GM18909 (cell line): Measurements from ENCODE around the gene NUP188.

Experiments
- ATAC-seq: cut with Tn5 transposase; IDR thresholded peaks from one replicate; pipeline ENCODE4 v1.9.1; 2021; ENCODE audit warnings: mild to moderate bottlenecking; ENCODE audit not compliant: unreplicated experiment, poor library complexity

The NUP188 gene

GRCh38 chr9:128913048-128913900 lies 34.2 kb upstream of the NUP188 start:
- no peak for ATAC-seq

DNA sequence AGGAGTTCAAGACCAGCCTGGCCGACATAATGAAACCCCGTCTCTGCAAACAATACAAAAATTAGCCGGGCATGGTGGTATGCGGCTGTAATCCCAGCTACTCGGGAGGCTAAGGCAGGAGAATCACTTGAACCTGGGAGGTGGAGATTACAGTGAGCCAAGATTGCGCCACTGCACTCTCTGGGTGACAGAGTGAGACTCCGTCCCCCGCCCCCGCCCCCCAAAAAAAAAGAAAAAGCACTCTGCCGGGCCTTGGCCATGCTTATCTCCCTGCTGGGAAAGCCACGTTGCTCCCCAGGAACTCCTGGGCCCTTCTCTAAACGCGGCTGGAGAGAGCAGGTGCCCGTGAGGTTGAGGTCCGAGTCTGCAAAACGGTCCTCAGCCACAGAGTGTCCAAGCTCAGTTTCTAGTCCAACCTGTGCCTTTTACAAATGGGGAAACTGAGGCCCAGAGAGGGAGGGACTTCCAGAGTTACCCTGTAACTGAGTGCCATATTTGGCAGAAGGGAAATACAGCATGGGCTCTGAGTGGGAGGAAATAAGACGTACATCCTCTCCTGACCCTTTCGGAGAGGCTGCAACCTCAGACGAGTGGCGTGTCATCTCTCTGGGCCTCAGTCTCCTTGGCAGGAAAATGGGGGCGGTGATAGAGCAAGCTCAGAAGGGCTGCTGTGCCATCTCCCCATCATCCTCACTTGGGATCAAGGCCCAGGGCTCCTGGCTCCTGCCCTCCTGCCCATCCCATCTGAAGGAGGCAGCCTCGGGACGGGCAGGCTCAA lies 33.3 kb upstream of the NUP188 start:
- no peak for ATAC-seq

- no peak for ATAC-seq
Observed at GRCh38 chr9:128916204-128916603, 31.3 kb upstream of the NUP188 start.

- no peak for ATAC-seq
Observed at GRCh38 chr9:128916745-128917144, 30.8 kb upstream of the NUP188 start.

- ATAC-seq = no peak
Observed at GRCh38 chr9:128917151-128917849, 30.2 kb upstream of the NUP188 start.

DNA sequence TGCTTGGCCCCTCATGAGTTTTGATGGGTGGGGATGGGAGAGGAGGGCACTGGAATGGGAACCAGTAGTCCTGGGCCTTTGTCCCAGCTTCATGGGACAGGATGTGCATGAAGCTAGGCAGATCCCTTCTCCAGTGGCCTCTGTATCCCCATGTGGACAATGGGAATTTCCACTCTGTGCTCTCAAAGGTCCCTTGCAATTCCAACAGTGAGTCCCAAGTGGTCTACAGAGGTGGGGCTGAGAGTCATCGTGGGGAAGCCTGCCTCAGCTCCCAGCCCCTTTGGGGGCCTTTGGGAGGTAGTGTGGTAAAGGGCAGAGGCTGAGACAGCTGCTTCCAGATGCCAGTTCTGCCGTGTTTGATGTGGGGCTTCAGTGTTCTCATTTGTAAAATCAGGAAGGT lies 28.6 kb upstream of the NUP188 start:
- ATAC-seq = no peak

DNA sequence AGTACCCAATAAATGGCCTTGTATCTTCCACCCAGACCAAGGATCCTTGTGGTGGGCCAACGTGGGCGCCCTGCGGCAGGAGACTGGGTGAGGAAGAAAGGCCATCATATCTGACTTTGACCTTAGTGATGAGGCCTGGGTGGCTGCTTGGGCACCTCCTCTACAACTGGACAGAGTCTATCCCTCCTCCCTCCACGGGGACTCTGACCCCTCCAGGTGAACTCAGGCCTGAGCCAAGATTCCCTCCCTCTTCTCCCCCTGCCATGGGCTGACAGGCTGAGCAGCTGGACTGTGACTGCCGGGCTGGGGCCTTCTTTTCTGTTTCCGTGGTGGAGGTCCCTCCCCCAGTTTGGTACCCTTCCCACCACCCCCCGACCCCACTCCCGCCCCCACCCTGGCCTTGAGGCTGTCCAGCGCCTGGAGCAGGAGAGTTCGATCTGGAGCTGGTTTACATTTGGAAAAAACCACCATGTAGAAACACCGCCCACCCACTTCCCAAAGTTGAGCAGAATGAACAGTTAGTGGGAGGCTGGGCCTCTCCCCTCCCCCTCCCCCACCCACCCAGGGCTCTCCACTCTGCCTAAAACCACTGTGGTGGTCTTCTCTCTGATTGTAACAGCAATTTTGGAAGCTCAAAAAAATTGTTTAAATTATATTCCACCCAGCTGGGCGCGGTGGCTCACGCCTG lies 28.0 kb upstream of the NUP188 start:
- no peak for ATAC-seq

GRCh38 chr9:128920381-128921058 lies 27.0 kb upstream of the NUP188 start, which contains the start of gene PHYHD1:
TSS of gene PHYHD1 (plus strand) at chr9:128920982. CDS start at chr9:128922324, 1,342 bp downstream.
- no peak for ATAC-seq

GRCh38 chr9:128921881-128922763 lies 25.4 kb upstream of the NUP188 start:
- no peak for ATAC-seq

- no peak for ATAC-seq
Observed at GRCh38 chr9:128923493-128923883, 24.0 kb upstream of the NUP188 start.

GRCh38 chr9:128927731-128928411 lies 19.6 kb upstream of the NUP188 start:
- no peak for ATAC-seq

DNA sequence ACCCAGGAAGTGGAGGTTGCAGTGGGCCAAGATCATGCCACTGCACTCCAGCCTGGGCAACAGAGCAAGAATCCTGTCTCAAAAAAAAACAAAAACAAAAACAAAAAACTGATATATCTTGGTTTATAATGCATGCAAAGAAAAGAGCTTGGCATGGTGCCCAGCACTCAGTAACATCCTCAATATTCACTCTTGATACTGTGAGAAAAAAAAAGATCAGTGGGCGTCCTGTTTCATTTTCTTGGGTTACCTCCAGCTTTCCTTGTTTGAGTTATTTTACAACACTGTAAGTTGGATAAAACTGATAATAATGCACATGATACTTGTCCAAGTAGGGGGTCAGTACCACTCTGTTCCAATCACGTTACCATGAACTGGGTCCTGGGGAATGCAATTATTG lies 18.9 kb upstream of the NUP188 start:
- no peak for ATAC-seq

DNA sequence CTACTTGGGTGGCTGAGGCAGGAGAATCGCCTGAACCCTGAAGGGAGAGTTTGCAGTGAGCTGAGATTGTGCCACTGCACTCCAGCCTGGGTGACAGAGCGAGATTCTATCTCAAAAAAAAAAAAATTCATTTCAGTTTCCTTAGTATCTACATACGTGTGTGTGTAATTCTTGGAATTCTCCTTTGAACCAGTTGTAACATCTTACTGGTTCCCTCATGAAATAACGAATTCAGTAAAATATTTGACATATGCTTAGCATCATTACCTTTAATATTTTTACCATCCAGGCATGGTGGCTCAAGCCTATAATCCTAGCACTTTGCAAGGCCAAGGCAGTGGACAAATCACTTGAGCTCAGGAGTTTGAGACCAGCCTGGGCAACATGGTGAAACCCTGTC lies 17.9 kb upstream of the NUP188 start:
- ATAC-seq = no peak

DNA sequence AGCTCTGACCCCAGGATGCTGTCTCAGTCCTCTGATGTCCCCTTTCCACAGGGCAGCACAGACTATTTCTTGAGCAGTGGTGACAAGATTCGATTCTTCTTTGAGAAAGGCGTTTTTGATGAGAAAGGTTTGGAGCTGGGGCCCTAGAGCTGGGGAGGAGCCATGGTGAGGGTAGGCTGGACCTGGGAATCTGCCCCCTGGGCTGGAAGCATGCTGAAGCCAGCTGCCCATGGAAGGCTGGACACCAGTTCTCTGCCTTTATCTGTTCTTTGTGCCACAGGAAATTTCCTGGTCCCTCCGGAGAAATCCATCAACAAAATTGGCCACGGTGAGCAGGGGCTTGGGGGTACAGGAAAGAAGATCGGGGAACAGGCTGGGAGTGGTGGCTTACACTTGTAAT lies 13.8 kb upstream of the NUP188 start:
- no peak for ATAC-seq

- ATAC-seq = no peak
Observed at GRCh38 chr9:128936171-128936865, 11.2 kb upstream of the NUP188 start.

- ATAC-seq = no peak
Observed at GRCh38 chr9:128937310-128938165, 10.0 kb upstream of the NUP188 start.
